Peyer's patch (tissue), 4 donors: ENCODE data around the gene GKN2. TPM values are rescaled to one million over a fixed set of nuclear protein-coding genes. Genes with fewer than 3 reads are reported as not detected.
"Not testable (repeated sequence)": the region's sequence is repeated elsewhere in the genome, so short reads cannot be mapped to it uniquely, and the experiment has no call there.

ENCODE experiments used
- DNase-seq, 3 donors: peaks; one replicate each; pipeline ENCODE4 v3.0.0-alpha.2; 2017 to 2019
- H3K27ac ChIP-seq, 4 donors: fragments of 200-600 bp; sonication (generic); one replicate each; pipeline ENCODE4 v1.5.1; 2016 to 2019
- H3K27me3 ChIP-seq, 2 donors: fragments of 200-600 bp; sonication (generic); one replicate each; pipeline ENCODE4 v1.5.1; 2019
- H3K36me3 ChIP-seq, 3 donors: fragments of 200-600 bp; sonication (generic); one replicate each; pipeline ENCODE4 v1.5.1; 2016 to 2019
- H3K4me1 ChIP-seq, 4 donors: fragments of 200-600 bp; sonication (generic); one replicate each; pipeline ENCODE4 v1.5.1; 2016 to 2019
- H3K4me3 ChIP-seq, 4 donors: fragments of 200-600 bp; sonication (generic); 1 replicate in 3 of 4; 2 replicates in 1 of 4; pipeline ENCODE4 v1.5.1; 2016 to 2019; ENCODE audit warnings: mild to moderate bottlenecking in 1 of 4
- H3K9me3 ChIP-seq, 4 donors: fragments of 200-600 bp; sonication (generic); one replicate each; pipeline ENCODE4 v1.5.1; 2016 to 2019; ENCODE audit warnings: mild to moderate bottlenecking in 1 of 4
- CTCF ChIP-seq, 6 experiments: fragments of 450-650 bp in 4 of 6; fragments of 200-600 bp in 2 of 6; sonication (generic) in 1 of 6; IDR thresholded peaks; one replicate each; pipeline ENCODE4 v1.5.1; 2017 to 2019; ENCODE audit warnings: antibody characterized with exemption in 6 of 6, mild to moderate bottlenecking in 3 of 6, moderate library complexity in 1 of 6
- POLR2A ChIP-seq, 2 donors: fragments of 450-650 bp; IDR thresholded peaks; one replicate each; pipeline ENCODE4 v1.5.1; 2017; ENCODE audit warnings: antibody characterized with exemption in 2 of 2, mild to moderate bottlenecking in 2 of 2, moderate library complexity in 2 of 2
- total RNA-seq, 4 donors: library from RNA; depleted of rRNA; stranded (reverse); fragments of >200 nt; gene quantifications; one replicate each; pipeline ENCODE4 v1.1.0, GENCODE V29; 2016

Gene GKN2
- total RNA-seq, 4 donors from 2014 or later: not detected

DNA sequence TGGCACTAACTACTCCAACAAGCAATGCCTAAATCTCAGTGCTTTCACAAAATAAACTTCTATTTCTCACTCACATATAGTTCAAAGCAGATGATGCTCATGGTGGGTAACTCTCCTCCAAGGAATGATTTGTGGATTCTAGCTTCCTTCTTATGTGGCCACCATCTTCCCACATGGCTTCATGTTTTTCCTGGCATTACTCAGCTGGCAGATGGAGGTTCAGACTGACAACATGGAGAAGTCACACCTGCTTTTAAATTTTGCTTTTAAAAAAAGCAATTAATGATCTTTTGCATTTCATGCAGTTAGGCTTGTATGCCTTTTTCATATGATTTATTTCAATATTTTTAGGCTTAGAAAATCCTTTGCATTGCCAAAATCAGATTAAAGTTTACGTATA is 6.3 kb upstream of the GKN2 start:
- no peaks in the 10 kb centered on the region for H3K9me3 ChIP-seq
- no peak overlapping the region for H3K27ac ChIP-seq
- no peaks in the 10 kb centered on the region for H3K4me1 ChIP-seq
- H3K4me3 ChIP-seq: no peak overlapping the region
- H3K27me3 ChIP-seq: no peaks in the 10 kb centered on the region
- TF ChIP-seq CTCF (IDR thresholded peaks at IDR 0.05) (no peak), POLR2A (IDR thresholded peaks at IDR 0.05) (no peak)
- DNase-seq: no peak
- H3K36me3 ChIP-seq: no peaks in the 10 kb centered on the region

- H3K36me3 ChIP-seq, H3K4me1 ChIP-seq, H3K4me3 ChIP-seq, DNase-seq, H3K9me3 ChIP-seq, H3K27me3 ChIP-seq, H3K27ac ChIP-seq: not testable (repeated sequence)
Measured at GRCh38 chr2:68955432-68955831, 2.7 kb upstream of the GKN2 start.

- Histone ChIP-seq H3K4me3 (no peak overlapping the region), H3K36me3 (no peaks in the 10 kb centered on the region), H3K9me3 (no peaks in the 10 kb centered on the region), H3K27ac (no peak overlapping the region), H3K27me3 (no peaks in the 10 kb centered on the region), H3K4me1 (no peaks in the 10 kb centered on the region)
- DNase-seq: no peak
- no peak for TF ChIP-seq POLR2A (IDR thresholded peaks at IDR 0.05)
- no peak for TF ChIP-seq CTCF (IDR thresholded peaks at IDR 0.05)
Measured at GRCh38 chr2:68951899-68952298, 794 bp downstream of the GKN2 start.

DNA sequence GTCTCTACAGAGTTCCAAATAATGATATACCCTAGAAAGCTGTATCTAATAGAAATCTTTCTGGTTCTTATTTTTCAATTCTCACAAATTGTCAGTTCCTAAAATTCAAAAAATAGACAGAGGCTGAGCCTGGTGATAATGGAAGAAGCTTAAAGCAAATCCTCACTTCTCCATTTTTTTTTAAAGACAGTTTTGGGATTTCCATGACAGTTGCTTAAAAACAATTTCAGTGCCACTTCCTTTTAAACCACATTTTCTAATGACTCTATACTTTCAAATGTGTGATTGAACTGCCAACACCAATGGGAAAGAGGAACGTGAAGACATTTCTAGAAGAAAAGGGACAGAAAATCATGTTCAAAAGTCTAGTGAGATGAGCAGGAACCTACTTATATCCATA is 4.0 kb downstream of the GKN2 start:
- no peak for DNase-seq
- no peaks in the 10 kb centered on the region for H3K4me1 ChIP-seq
- H3K27me3 ChIP-seq: no peaks in the 10 kb centered on the region
- H3K4me3 ChIP-seq: no peak overlapping the region
- H3K9me3 ChIP-seq: no peaks in the 10 kb centered on the region
- no peak overlapping the region for H3K27ac ChIP-seq
- H3K36me3 ChIP-seq: no peaks in the 10 kb centered on the region
- no peak for TF ChIP-seq POLR2A (IDR thresholded peaks at IDR 0.05)
- TF ChIP-seq CTCF (IDR thresholded peaks at IDR 0.05): no peak

DNA sequence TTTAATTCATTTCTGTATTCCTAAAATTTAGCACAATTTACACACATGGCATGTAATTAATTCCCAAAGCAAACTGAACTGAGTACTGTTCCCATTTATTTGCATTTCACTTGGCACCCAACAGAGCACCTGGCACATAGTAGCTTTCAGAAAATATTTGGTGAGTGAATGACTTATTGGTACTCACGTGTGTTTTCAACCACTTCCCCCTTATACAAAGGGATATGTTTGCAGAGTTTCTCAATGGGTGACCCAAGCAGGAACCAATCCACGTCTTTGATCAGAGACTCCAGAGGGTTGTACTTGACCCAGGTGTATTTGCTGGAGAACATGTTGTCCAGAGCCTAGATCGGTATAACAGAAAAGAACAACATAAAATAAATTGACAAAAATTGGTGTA is 6.6 kb downstream of the GKN2 start:
- no peaks in the 10 kb centered on the region for H3K36me3 ChIP-seq
- DNase-seq: no peak
- H3K4me3 ChIP-seq: no peak overlapping the region
- H3K27me3 ChIP-seq: no peaks in the 10 kb centered on the region
- H3K9me3 ChIP-seq: no peaks in the 10 kb centered on the region
- H3K4me1 ChIP-seq: no peaks in the 10 kb centered on the region
- TF ChIP-seq POLR2A (IDR thresholded peaks at IDR 0.05): no peak
- no peak for TF ChIP-seq CTCF (IDR thresholded peaks at IDR 0.05)
- H3K27ac ChIP-seq: no peak overlapping the region

- Histone ChIP-seq H3K36me3 (no peaks in the 10 kb centered on the region), H3K9me3 (no peaks in the 10 kb centered on the region), H3K4me3 (no peak overlapping the region), H3K27ac (no peak overlapping the region), H3K27me3 (no peaks in the 10 kb centered on the region), H3K4me1 (no peaks in the 10 kb centered on the region)
- peak; percentile 37 to 80 (median 53) for DNase-seq
- peak; percentile 57 to 87 (median 70) for TF ChIP-seq CTCF (IDR thresholded peaks at IDR 0.05)
- no peak for TF ChIP-seq POLR2A (IDR thresholded peaks at IDR 0.05)
Measured at GRCh38 chr2:68943581-68944568, 8.8 kb downstream of the GKN2 start.
